CD1c-positive myeloid dendritic cell (primary cell): ENCODE measurements around the gene FOXO3.

Experiments used
- DNase-seq: peaks from one replicate; pipeline ENCODE4 v3.0.0-alpha.2; 2016; ENCODE audit errors: extremely low spot score

FOXO3 gene

DNA sequence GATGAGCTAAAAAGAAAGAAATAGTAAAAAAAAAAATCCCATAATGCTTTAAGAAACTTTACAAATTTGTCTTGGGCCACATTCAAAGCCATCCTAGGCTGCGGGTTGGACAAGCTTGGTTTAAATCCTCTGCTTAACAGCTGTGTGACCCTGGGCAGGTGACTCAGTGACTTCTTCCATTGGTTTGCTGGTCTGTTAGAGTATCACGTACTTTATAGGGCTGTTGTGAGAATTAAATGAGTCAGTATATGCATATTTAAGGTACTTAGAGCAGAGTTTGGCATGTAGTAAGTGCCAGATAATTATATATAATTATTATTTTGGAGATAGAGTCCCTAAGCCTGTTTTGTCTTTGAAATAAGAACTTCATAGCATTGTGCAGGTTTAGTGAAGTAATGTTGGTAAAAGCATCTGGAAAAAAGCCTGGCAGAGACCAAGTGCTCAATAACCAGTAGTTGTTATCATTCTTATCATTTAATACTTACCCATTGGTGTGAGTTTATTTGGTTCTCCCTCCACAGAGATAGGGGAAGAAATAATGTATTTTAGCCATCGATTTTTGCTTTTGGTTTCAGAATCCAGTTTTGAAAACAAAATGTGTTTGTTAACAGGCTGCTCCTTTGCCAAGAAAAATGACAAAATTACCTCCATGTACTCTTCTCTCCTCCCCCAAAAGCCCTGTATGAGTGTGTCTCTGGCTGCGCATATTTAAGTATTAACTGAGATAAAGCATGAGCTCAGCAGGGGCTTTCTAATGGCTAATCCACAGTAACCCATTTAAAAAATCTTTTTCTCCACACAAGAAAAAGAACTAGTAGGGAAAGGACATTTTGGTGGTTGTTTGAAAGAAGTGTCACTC is 67.2 kb downstream of the FOXO3 start:
- no peak for DNase-seq

- peak; percentile 28 for DNase-seq
Observed at GRCh38 chr6:108630050-108630714, 69.5 kb downstream of the FOXO3 start.

DNA sequence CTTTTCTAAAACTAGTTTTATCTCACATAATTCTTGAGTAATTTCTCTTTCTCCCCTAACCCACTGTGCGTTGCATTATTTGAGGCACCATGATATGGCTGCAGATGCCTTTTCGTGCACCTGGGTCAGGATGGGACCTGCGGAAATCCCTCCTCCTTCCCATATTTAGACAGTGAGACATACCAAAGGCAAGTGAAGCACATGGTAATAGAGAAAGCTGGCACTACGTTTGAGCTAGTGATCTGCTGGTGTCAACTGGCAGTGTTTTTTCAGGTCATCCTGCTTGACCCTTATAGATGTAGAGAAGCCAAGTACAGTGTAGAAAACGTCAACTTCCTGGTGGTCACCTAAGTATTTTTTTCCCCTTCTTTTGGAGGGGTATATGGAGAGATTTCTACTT is 71.7 kb downstream of the FOXO3 start:
- no peak for DNase-seq

- DNase-seq = no peak
Observed at GRCh38 chr6:108633436-108633835, 72.7 kb downstream of the FOXO3 start.

GRCh38 chr6:108635505-108636226 is 74.9 kb downstream of the FOXO3 start:
- no peak for DNase-seq

DNA sequence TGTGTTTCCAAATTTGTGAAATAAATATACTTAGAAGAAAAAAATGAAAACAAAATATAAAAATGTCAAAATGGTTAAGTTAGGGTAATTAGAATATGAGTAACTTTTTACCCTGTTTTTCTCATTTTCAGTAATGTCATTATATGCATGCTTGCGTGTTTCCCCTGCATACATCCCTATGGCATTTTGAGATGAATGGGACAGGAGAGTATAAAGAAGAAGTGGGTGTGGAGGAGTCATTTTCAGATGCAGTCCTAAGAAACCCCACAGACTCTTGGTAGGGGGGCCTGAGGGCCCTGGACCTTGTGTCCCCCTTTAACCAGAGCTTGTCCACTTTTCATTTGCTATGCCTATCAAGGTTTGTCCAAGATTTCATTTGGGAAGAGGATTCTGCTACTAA is 77.2 kb downstream of the FOXO3 start:
- no peak for DNase-seq

DNA sequence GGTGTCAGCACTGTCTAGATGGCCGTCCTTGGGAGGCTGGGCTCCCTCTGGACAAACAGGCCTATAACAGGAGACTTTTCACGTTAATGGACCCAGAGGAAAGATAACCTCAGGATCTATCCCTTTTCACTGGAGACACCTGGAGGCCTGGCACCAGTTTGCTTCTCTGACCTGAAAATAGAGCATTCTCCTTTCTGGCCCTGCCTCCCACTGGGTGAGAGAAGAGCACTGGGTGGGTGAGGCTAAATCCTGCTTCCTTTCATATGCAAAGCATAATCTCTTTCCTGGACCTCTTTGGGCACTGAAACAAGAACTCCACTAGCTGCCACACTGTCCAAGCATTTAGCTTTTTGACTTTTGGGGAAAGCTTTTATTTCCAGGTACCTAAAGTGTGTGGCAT is 78.3 kb downstream of the FOXO3 start:
- DNase-seq = no peak

GRCh38 chr6:108640104-108640503 is 79.4 kb downstream of the FOXO3 start:
- DNase-seq = no peak

DNA sequence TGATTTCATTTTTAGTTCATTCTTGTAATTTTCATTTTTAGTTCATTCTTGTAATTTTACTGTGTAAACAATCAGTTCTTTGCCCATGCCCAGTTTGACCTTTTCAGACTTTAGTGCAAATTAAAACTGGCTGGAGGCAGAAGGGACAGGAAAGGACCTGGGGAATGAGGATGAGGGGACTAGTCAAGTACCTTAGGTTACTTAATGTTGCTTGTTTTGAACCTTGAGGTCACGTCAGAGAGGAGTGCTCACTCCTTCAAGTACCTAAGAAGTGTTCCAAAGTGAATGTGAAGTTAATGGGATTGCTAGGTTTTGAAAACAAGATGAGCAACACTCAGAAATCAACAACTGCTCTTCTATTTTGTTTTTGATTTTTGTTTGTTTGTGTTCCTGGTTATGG is 82.5 kb downstream of the FOXO3 start:
- no peak for DNase-seq

DNA sequence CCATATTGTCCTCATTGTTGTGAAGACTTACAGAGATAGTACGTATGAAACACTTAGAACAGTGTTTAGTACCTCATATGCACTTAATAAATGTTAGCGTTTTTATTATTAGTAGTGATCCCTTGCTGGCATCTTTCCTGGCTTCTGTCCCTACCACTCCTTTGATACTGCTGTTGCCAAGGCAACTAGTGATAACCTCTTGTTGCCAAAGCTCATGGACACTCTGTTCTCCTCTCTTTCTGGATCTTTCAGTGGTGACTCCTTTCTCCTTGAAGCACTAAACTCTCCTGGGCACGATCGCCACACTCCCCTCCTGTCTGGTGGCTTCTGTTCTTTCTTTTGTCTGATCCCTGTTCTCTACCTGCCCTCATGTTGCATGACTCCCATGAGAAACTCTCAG is 83.5 kb downstream of the FOXO3 start:
- DNase-seq = no peak

GRCh38 chr6:108648191-108648590 is 87.5 kb downstream of the FOXO3 start:
- no peak for DNase-seq

- DNase-seq = no peak
Observed at GRCh38 chr6:108650325-108650724, 89.6 kb downstream of the FOXO3 start.

- peak; percentile 52 for DNase-seq
Observed at GRCh38 chr6:108650781-108651180, 90.1 kb downstream of the FOXO3 start.

DNA sequence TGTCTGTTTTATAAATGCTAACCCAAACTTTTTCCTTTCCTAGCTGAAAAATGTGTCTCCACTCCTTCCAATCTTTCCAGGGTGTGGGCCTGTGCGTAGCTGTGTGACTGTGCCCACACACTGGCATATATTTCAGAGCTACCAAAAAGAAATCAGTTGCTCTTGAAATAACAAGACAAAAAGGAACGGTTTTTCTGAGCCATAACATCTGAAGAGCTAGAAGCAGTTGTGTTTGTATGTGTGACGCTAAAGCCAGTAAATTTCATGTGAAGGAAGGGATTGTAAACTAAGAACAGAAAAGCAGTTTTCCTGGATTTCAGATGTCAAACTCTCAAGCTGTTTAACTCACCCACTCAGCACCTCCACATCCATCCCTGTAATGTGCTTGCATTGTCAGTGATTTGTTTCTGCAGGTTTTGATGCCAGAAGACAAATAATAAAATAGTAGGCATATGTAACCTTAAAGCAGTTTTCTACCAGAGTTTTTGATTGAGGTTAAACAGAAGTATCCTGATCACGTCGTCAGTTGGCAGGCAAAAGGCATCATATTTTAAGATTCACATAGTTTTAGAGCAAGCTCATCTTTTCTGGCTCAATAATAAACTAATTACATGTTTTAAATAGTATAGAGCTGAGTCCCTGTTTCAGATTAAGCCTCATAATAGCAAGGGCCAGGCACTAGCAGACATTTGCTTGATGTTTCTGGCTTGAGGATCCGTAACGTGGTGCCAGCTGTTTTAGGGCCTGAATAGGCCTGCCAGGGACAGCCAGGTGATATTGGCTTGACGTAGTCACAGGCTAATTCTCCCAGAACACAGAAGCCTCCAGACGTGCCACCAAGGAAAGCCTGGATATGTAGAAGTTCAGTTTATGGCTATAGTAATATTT is 90.9 kb downstream of the FOXO3 start:
- DNase-seq = no peak

GRCh38 chr6:108652375-108652774 is 91.7 kb downstream of the FOXO3 start:
- DNase-seq = no peak

DNA sequence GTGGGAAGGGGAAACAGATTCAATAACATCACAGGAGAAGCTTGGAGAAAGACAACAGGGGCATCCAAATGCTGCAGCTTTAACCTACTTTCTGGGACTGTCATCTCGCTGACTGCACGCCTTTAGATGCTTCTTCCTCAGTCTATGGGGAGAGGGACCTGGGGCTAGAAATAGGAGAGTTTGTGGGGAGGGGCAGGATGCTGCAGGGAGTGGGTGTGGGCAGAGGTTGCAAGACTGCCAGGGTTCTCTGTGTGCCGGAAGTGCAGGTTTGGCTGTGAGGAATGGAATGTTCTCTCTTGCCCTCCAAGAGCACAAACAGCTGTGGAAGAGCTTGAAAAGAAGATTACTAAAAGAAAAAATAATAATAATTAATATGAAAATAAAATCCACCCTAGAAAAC is 93.2 kb downstream of the FOXO3 start:
- DNase-seq = no peak

- no peak for DNase-seq
Observed at GRCh38 chr6:108654465-108655106, 93.9 kb downstream of the FOXO3 start.

- no peak for DNase-seq
Observed at GRCh38 chr6:108655806-108656651, 95.3 kb downstream of the FOXO3 start.

DNA sequence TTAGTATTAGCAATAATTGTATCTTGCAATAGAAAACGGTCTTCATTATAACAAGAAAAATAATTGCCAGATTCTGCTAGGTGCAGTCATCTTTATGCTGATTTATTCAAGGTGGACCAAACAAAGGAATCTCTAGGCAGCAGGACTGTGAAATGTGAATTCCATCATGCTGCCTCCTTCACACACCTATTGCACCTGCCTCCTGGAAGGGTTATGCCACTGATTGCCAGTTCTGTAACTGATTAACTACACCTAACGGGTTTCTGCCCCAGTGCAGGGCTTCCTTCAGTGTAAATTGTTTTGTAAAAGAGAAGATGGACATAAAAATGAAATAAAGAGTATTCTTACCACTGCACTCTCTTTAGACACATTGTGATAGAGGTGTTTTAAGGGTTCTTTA is 96.1 kb downstream of the FOXO3 start:
- DNase-seq = no peak

DNA sequence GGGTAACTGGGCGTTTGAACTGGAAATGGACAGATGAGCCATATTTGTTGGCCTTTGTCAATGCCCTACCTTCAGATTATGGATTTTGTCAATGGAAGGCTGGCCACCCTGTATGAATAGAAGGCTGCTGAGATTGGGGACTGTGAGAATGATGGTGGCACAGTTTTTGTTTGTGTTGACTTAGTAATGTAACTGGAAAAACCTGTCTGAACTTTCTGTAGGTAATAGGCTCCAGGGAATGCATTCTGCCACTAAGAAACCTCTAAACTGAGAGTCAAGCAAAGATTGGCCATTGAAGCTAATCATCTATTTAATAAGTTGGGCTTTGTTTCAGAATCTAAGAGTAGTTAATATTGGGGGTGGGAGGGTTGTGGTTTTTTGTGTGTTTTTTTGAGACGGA is 97.5 kb downstream of the FOXO3 start:
- DNase-seq = no peak
